Thoracic aorta (tissue), 2 donors: Measurements from ENCODE around the gene JAKMIP3. TPM values are rescaled to one million over a fixed set of nuclear protein-coding genes. Genes with fewer than 3 reads are reported as not detected.

Experiments
- ATAC-seq: fragments of 150-250 bp; one replicate; pipeline ENCODE4 v1.8.0; 2017; ENCODE audit warnings: low read depth; ENCODE audit not compliant: insufficient number of reproducible peaks, low FRiP score
- DNase-seq: peaks from one replicate; pipeline ENCODE4 v3.0.0-alpha.2; 2020; ENCODE audit warnings: low spot score
- H3K27ac ChIP-seq, 2 donors: fragments of 200-600 bp; sonication (generic); 1 replicate in 1 of 2; 2 replicates in 1 of 2; pipeline ENCODE4 v1.5.1; 2016; ENCODE audit warnings: mild to moderate bottlenecking in 2 of 2, moderate library complexity in 2 of 2
- H3K27me3 ChIP-seq: fragments of 200-600 bp; sonication (generic); replicated peaks from 2 replicates; pipeline ENCODE4 v1.6.0; 2016; ENCODE audit warnings: mild to moderate bottlenecking; ENCODE audit not compliant: insufficient read depth
- H3K36me3 ChIP-seq: fragments of 200-600 bp; sonication (generic); one replicate; pipeline ENCODE4 v1.5.1; 2016
- H3K4me1 ChIP-seq, 2 donors: fragments of 200-600 bp; sonication (generic); 1 replicate in 1 of 2; 2 replicates in 1 of 2; pipeline versions ENCODE4 v1.5.1 to v1.6.0; 2016; ENCODE audit warnings: low read depth in 2 of 2, mild to moderate bottlenecking in 1 of 2; ENCODE audit not compliant: control insufficient read depth in 1 of 2
- H3K4me3 ChIP-seq: fragments of 200-600 bp; sonication (generic); 2 replicates; pipeline ENCODE4 v1.5.1; 2016; ENCODE audit warnings: mild to moderate bottlenecking
- H3K9me3 ChIP-seq: fragments of 200-600 bp; sonication (generic); 2 replicates; pipeline ENCODE4 v1.5.1; 2016
- total RNA-seq, 2 donors: library from RNA; depleted of rRNA; stranded (reverse); fragments of >200 nt; gene quantifications; one replicate each; pipeline versions ENCODE4 v1.1.0 to v1.2.3, GENCODE V29; 2016
- TF ChIP-seq, protein P1 (sequence below): fragments of 200-600 bp; sonication (generic); IDR thresholded peaks from one replicate; pipeline ENCODE4 v1.5.1; 2019; ENCODE audit warnings: antibody characterized with exemption

Gene JAKMIP3
- total RNA-seq, 2 donors from 2014 or later, result 0.42 to 1.4 TPM

DNA sequence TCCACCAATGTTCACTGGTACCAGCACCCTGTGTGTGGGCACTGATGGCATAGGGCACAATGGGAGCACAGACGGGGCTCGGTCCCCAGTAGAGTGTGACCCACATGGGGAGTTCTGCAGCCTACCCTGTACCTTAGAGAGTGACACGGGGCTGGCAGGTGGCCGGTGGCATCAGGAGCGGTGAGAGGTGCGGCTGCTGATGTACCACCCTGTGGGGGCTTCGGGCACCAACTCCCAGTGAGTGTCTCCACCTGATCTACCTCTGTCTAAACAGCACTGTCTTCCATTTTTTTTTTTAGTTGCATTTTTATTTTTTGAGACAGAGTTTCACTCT lies 4.1 kb downstream of the JAKMIP3 start:
- Histone ChIP-seq H3K27me3 (no peaks in the 10 kb centered on the region), H3K27ac (no peak overlapping the region), H3K4me1 (peaks cover 0 to 11% of the 10 kb centered on the region in 2 donors), H3K9me3 (peaks cover 12% of the 10 kb centered on the region), H3K36me3 (no peaks in the 10 kb centered on the region), H3K4me3 (no peak overlapping the region)
- TF ChIP-seq, protein P1, sequence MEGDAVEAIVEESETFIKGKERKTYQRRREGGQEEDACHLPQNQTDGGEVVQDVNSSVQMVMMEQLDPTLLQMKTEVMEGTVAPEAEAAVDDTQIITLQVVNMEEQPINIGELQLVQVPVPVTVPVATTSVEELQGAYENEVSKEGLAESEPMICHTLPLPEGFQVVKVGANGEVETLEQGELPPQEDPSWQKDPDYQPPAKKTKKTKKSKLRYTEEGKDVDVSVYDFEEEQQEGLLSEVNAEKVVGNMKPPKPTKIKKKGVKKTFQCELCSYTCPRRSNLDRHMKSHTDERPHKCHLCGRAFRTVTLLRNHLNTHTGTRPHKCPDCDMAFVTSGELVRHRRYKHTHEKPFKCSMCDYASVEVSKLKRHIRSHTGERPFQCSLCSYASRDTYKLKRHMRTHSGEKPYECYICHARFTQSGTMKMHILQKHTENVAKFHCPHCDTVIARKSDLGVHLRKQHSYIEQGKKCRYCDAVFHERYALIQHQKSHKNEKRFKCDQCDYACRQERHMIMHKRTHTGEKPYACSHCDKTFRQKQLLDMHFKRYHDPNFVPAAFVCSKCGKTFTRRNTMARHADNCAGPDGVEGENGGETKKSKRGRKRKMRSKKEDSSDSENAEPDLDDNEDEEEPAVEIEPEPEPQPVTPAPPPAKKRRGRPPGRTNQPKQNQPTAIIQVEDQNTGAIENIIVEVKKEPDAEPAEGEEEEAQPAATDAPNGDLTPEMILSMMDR, result no peak
- ATAC-seq, result no peak
- no peak for DNase-seq

DNA sequence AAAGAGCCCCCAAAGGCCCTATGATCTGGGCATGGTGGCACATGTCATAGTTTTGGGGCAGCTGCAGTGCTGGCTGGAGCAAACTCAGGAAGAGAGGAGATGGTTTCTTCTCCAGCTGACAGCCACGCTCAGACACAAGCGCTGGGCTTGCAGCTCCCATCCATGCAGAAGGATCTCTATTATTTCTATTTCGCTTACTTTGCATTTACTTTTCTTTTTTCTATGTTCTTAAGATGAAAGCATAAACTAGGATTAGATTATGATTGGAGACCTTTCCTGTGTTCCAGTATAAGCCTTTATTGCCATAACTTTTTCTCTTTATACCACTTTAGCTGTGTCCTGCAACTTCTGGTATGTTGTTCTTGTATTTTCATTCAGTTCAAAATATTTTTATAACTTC lies 5.0 kb downstream of the JAKMIP3 start:
- DNase-seq, result no peak
- TF ChIP-seq, protein P1, result no peak
- Histone ChIP-seq H3K4me3 (no peak overlapping the region), H3K27ac (no peak overlapping the region), H3K4me1 (peaks cover 0 to 5% of the 10 kb centered on the region in 2 donors), H3K9me3 (peaks cover 12% of the 10 kb centered on the region), H3K36me3 (no peaks in the 10 kb centered on the region), H3K27me3 (no peaks in the 10 kb centered on the region)
- ATAC-seq, result no peak

DNA sequence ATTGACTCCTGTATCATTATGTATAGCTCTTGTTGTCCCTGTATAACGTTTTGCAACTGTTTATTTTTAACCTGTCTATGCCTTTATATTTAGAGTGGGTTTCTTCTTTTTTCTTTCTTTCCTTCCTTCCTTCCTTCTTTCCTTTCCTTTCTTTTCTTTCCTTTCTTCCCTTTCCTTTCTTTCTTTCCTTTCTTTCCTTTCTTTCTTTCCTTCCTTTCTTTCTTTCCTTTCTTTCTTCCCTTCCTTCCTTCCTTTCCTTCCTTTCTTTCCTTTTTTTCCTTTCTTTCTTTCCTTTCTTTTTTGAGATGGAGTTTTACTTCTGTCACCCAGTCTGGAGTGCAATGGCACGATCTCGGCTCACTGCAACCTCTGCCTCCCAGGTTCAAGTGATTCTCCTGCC lies 5.9 kb downstream of the JAKMIP3 start:
- peaks cover 12% of the 10 kb centered on the region for H3K9me3 ChIP-seq
- no peak for DNase-seq
- no peak for ATAC-seq
- no peaks in the 10 kb centered on the region for H3K27me3 ChIP-seq
- no peaks in the 10 kb centered on the region for H3K36me3 ChIP-seq
- H3K4me1 ChIP-seq, result no peaks in the 10 kb centered on the region
- no peak overlapping the region for H3K4me3 ChIP-seq
- TF ChIP-seq, protein P1, result no peak
- no peak overlapping the region for H3K27ac ChIP-seq

DNA sequence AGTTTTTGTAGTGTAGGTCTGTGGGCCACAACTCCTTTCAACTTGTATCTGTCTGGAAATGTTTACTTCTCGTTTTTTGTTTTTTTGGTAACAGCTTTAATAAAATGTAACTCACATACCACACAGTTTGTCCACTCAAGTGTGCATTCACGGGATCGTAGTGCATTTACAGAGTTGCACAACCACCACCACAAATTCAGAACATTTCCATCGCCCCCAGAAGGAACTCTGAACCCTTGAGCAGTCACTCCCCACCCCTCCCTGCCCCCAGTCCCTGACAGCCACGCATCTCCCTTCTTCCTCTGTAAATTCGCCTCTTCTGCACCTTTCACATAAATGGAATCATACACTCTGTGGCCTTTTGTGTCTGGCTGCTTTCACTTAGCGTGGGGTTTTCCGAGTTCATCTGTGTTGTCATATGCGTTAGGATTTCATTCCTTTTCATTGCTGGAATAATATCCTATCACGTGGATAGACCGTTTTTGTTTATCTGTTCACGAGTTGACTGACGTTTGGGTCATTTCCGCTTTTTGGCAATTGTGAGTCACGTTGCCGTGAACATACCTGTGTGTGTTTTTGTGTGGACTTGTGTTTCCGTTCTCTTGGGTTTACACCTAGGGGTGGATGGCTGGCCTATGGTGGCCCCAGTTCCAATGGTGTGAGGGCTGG lies 10.3 kb downstream of the JAKMIP3 start:
- ATAC-seq (no peak), DNase-seq (no peak)
- peaks cover 12% of the 10 kb centered on the region for H3K9me3 ChIP-seq
- TF ChIP-seq, protein P1, result no peak
- no peaks in the 10 kb centered on the region for H3K4me1 ChIP-seq
- H3K27ac ChIP-seq, result no peak overlapping the region
- H3K36me3 ChIP-seq, result no peaks in the 10 kb centered on the region
- H3K27me3 ChIP-seq, result no peaks in the 10 kb centered on the region
- H3K4me3 ChIP-seq, result no peak overlapping the region

DNA sequence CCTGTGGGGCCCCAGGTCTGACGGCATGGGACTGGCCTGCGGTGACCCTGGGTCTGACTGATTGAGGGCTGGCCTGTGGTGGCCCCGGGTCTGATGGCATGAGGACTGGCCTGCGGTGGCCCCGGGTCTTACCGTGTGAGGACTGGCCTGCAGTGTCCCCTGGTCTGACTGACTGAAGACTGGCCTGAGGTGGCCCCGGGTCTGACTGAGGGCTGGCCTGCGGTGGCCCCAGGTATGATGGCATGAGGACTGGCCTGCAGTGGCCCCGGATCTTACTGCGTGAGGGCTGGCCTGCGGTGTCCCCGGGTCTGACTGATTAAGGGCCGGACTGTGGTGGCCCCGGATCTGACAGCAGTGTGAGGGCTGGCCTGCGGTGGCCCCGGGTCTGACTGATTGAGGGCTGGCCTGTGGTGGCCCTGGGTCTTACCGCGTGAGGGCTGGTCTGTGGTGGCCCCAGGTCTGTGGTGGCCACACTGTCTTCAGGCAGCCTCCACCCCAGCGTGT lies 10.9 kb downstream of the JAKMIP3 start:
- H3K9me3 ChIP-seq, result peaks cover 12% of the 10 kb centered on the region
- ATAC-seq (no peak), DNase-seq (no peak)
- no peaks in the 10 kb centered on the region for H3K4me1 ChIP-seq
- H3K27ac ChIP-seq, result no peak overlapping the region
- no peak overlapping the region for H3K4me3 ChIP-seq
- H3K27me3 ChIP-seq, result no peaks in the 10 kb centered on the region
- TF ChIP-seq, protein P1, result no peak
- H3K36me3 ChIP-seq, result no peaks in the 10 kb centered on the region
